Right atrium auricular region (tissue), 2 donors: ENCODE results near the gene KNSTRN. TPM values are rescaled to one million over a fixed set of nuclear protein-coding genes. Genes with fewer than 3 reads are reported as not detected.

Experiments
- DNase-seq: peaks from one replicate; pipeline ENCODE4 v3.0.0-alpha.2; 2019; ENCODE audit warnings: low spot score
- H3K27ac ChIP-seq, 2 donors: fragments of 200-600 bp; sonication (generic); 1 replicate in 1 of 2; 2 replicates in 1 of 2; pipeline ENCODE4 v1.5.1; 2016 to 2019
- H3K27me3 ChIP-seq, 2 donors: fragments of 200-600 bp; sonication (generic); one replicate each; pipeline versions ENCODE4 v1.5.1 to v1.6.0; 2017 to 2019
- H3K36me3 ChIP-seq: fragments of 200-600 bp; sonication (generic); one replicate; pipeline ENCODE4 v1.5.1; 2016
- H3K4me1 ChIP-seq, 2 donors: fragments of 200-600 bp; sonication (generic); one replicate each; pipeline versions ENCODE4 v1.5.1 to v1.6.0; 2017 to 2019
- H3K4me3 ChIP-seq, 2 donors: fragments of 200-600 bp; sonication (generic); 1 replicate in 1 of 2; 2 replicates in 1 of 2; pipeline ENCODE4 v1.5.1; 2017 to 2019; ENCODE audit warnings: mild to moderate bottlenecking in 1 of 2, moderate library complexity in 1 of 2
- H3K9me3 ChIP-seq, 2 donors: fragments of 200-600 bp; sonication (generic); one replicate each; pipeline ENCODE4 v1.5.1; 2019
- total RNA-seq, 2 donors: library from RNA; depleted of rRNA; stranded (reverse); fragments of >200 nt; gene quantifications; one replicate each; pipeline ENCODE4 v1.1.0, GENCODE V29; 2016
- TF ChIP-seq, protein P1 (sequence below), 2 donors: fragments of 200-600 bp; sonication (generic); IDR thresholded peaks; one replicate each; pipeline ENCODE4 v1.5.1; 2019; ENCODE audit warnings: antibody characterized with exemption in 2 of 2

KNSTRN gene
- total RNA-seq, 2 donors from 2014 or later: 8.4 to 12.9 TPM

DNA sequence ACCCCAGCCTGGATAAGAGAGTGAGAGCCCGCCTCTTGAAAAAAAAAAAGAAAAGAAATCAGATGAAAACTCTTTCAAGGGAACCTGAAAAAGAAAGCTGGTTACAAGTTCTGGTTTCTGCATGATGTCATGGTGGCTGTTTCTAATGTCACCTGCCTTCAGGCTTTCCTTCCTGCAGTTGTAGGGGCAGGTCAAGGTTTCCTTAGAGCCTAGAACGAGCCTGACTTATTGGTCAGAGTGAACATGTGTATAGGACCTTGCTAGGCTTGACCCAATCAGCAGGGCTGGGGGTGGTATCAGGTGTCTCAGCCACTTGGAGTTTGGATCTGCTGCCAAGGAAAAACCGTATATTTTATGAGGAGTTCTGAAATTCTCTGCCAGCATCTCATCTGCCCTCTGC is 26.8 kb downstream of the KNSTRN start:
- H3K9me3 ChIP-seq: no peaks in the 10 kb centered on the region
- TF ChIP-seq, protein P1, sequence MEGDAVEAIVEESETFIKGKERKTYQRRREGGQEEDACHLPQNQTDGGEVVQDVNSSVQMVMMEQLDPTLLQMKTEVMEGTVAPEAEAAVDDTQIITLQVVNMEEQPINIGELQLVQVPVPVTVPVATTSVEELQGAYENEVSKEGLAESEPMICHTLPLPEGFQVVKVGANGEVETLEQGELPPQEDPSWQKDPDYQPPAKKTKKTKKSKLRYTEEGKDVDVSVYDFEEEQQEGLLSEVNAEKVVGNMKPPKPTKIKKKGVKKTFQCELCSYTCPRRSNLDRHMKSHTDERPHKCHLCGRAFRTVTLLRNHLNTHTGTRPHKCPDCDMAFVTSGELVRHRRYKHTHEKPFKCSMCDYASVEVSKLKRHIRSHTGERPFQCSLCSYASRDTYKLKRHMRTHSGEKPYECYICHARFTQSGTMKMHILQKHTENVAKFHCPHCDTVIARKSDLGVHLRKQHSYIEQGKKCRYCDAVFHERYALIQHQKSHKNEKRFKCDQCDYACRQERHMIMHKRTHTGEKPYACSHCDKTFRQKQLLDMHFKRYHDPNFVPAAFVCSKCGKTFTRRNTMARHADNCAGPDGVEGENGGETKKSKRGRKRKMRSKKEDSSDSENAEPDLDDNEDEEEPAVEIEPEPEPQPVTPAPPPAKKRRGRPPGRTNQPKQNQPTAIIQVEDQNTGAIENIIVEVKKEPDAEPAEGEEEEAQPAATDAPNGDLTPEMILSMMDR (IDR thresholded peaks at IDR 0.05): no peak
- H3K4me1 ChIP-seq: peaks cover 0 to 25% of the 10 kb centered on the region in 2 donors
- H3K36me3 ChIP-seq: peaks cover 27% of the 10 kb centered on the region
- no peaks in the 10 kb centered on the region for H3K27me3 ChIP-seq
- H3K27ac ChIP-seq: no peak overlapping the region
- H3K4me3 ChIP-seq: no peak overlapping the region
- no peak for DNase-seq

DNA sequence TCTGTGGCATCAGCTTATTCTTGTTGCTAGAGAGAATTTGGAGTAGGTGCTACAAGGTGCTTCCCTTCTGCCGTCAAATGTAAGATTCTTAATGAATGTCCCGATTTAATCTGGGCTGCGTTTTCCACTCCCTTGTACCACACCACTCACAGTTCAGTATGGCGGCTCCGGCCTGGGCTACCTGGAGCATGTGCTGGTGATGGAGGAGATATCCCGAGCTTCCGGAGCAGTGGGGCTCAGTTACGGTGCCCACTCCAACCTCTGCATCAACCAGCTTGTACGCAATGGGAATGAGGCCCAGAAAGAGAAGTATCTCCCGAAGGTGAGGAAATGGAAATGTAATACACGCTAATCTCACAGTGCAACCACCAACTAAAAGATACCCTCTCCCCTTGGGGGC is 28.0 kb downstream of the KNSTRN start:
- H3K4me1 ChIP-seq: peaks cover 0 to 19% of the 10 kb centered on the region in 2 donors
- H3K27ac ChIP-seq: no peak overlapping the region
- no peak for DNase-seq
- H3K4me3 ChIP-seq: no peak overlapping the region
- TF ChIP-seq, protein P1 (IDR thresholded peaks at IDR 0.05): no peak
- H3K9me3 ChIP-seq: no peaks in the 10 kb centered on the region
- H3K27me3 ChIP-seq: no peaks in the 10 kb centered on the region
- peaks cover 38% of the 10 kb centered on the region for H3K36me3 ChIP-seq

DNA sequence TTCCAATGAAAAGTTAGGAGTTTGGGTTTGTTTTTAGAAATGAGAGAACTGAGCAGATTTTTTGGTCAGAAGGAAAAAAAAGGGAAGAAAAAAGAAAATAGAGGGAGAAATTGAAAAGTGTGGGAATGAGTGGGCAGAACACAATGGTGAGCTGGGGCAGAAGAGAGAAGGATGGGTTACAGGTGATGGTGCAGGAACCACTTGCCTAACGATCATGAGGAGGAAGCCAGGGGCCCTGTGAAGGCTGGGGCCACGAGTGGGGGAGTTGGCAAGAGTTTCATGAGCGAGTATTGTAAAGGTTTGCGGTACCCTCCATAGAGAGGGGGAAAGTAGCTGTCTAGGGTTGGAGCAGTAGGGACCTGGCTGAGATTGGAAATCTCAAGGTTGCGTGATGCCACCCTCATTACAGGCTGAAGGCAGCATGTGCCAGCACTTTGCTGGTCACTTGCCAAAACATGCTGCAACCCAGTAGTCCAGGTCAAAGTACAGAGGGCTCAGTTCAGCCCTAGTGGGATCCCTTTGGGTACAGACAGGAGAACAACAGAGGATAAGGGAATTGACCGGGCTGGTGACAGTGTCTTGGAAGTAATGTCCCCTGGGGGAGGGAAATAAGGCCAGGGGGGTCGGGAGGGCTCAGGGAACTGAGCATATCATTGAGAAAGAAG is 29.7 kb downstream of the KNSTRN start:
- Histone ChIP-seq H3K4me1 (peaks cover 0 to 4% of the 10 kb centered on the region in 2 donors), H3K27me3 (no peaks in the 10 kb centered on the region), H3K4me3 (no peak overlapping the region), H3K36me3 (peaks cover 39% of the 10 kb centered on the region), H3K27ac (no peak overlapping the region), H3K9me3 (no peaks in the 10 kb centered on the region)
- TF ChIP-seq, protein P1 (IDR thresholded peaks at IDR 0.05): no peak
- DNase-seq: no peak

DNA sequence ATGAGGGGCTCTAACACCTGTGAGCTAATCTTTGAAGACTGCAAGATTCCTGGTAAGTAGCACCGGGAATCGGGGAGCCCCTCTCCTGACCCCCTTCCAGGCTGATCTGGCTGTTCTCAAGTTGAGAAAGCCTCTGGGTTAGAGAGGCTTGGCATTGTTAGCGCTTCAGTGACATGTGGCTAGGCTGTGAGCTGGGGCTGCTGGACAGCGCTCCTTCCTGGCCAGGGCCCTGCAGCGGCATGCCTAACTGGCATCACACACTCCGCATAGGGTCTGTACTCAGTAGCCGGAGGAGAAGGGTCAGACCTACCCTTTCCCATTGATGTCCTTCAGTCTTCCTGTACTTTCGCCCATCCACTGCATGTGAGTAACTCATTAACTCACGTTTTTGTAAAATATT is 30.5 kb downstream of the KNSTRN start:
- no peak overlapping the region for H3K4me3 ChIP-seq
- H3K27me3 ChIP-seq: no peaks in the 10 kb centered on the region
- TF ChIP-seq, protein P1 (IDR thresholded peaks at IDR 0.05): no peak
- DNase-seq: no peak
- peaks cover 39% of the 10 kb centered on the region for H3K36me3 ChIP-seq
- no peaks in the 10 kb centered on the region for H3K9me3 ChIP-seq
- H3K27ac ChIP-seq: no peak overlapping the region
- no peaks in the 10 kb centered on the region for H3K4me1 ChIP-seq

DNA sequence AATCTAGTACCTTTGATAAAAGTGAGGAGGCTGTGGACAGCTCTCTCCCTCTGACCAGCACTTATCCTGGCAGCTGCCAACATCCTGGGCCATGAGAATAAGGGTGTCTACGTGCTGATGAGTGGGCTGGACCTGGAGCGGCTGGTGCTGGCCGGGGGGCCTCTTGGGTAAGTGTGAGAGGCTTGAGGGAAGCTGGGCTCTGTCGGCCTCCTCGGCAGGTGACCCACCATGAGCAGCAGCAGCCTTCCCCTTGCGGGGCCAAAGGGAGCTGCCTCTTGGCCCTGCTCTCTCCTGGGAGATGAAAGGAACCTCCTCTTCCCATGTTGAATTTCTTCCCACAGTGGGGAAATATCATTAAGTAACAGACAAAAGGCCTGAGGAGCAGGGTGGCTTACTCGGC is 32.3 kb downstream of the KNSTRN start:
- Histone ChIP-seq H3K4me3 (no peak overlapping the region), H3K27me3 (no peaks in the 10 kb centered on the region), H3K4me1 (peaks cover 0 to 2% of the 10 kb centered on the region in 2 donors), H3K9me3 (no peaks in the 10 kb centered on the region), H3K27ac (no peak overlapping the region), H3K36me3 (peaks cover 39% of the 10 kb centered on the region)
- no peak for DNase-seq
- TF ChIP-seq, protein P1 (IDR thresholded peaks at IDR 0.05): no peak

DNA sequence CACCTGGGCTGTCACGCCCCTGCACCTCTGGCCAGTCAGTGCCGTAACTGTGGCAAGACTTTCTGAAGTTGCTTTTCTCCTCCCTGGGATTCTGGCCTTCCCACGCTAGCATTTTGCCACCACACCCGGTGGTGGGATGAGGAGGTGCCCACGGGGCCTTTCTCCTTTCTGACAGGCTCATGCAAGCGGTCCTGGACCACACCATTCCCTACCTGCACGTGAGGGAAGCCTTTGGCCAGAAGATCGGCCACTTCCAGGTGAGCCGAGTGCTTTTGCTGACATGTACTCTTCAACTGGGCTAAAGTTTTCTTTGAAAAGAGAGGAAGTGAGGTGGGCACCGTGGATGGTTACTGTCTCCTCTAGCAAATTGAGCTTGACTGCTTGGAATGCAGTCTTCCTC is 32.7 kb downstream of the KNSTRN start:
- TF ChIP-seq, protein P1 (IDR thresholded peaks at IDR 0.05): no peak
- no peaks in the 10 kb centered on the region for H3K27me3 ChIP-seq
- H3K27ac ChIP-seq: no peak overlapping the region

More for the DNA sequence above, 32.7 kb downstream of the KNSTRN start:
- no peak overlapping the region for H3K4me3 ChIP-seq
- DNase-seq: no peak
- H3K9me3 ChIP-seq: no peaks in the 10 kb centered on the region
- peaks cover 37% of the 10 kb centered on the region for H3K36me3 ChIP-seq
- peaks cover 0 to 6% of the 10 kb centered on the region in 2 donors for H3K4me1 ChIP-seq
